GM23338 (cell line): ENCODE results near the gene FRRS1L. TPM values are rescaled to one million over a fixed set of nuclear protein-coding genes. Genes with fewer than 3 reads are reported as not detected.

Source experiments
- CREB1 ChIP-seq: fragments of 250-450 bp; sonication (Bioruptor Pico); IDR thresholded peaks from 2 replicates; pipeline ENCODE4 v1.5.0; 2020; ENCODE audit warnings: low read depth, mild to moderate bottlenecking, moderate library complexity
- EZH2phosphoT487 ChIP-seq: fragments of 200-600 bp; sonication (generic); IDR thresholded peaks from one replicate; pipeline ENCODE4 v1.8.1; 2018; ENCODE audit warnings: antibody characterized with exemption; ENCODE audit not compliant: unreplicated experiment
- NANOG ChIP-seq: IDR thresholded peaks from 2 replicates; pipeline ENCODE4 v1.6.1; 2016; ENCODE audit warnings: antibody characterized with exemption, borderline replicate concordance
- STAT1 ChIP-seq: IDR thresholded peaks from one replicate; pipeline ENCODE4 v1.6.1; 2016; ENCODE audit warnings: antibody characterized with exemption; ENCODE audit not compliant: unreplicated experiment
- ZNF331 ChIP-seq: fragments of 250-450 bp; sonication (Bioruptor Pico); IDR thresholded peaks from 2 replicates; pipeline ENCODE4 v1.5.0; 2020; ENCODE audit warnings: low read depth, mild to moderate bottlenecking, moderate library complexity
- polyA plus RNA-seq: library from polyadenylated mRNA; unstranded; fragments of >200 nt; fragmentation: Nextera tagmentation; extraction: Ambion mirVana; gene quantifications from 2 replicates; pipeline ENCODE4 v1.2.1, GENCODE V29; 2016
- total RNA-seq: library from RNA; depleted of rRNA; stranded (reverse); fragments of >200 nt; shearing (Covaris generic); gene quantifications from 2 replicates; pipeline ENCODE4 v1.2.3, GENCODE V29; 2014
- TF ChIP-seq, protein P1 (sequence below): fragments of 250-450 bp; sonication (Bioruptor Pico); IDR thresholded peaks from 2 replicates; pipeline ENCODE4 v1.5.0; 2020; ENCODE audit warnings: mild to moderate bottlenecking, moderate library complexity
- TF ChIP-seq, protein P2 (sequence below): IDR thresholded peaks from one replicate; pipeline ENCODE4 v1.6.1; 2018; ENCODE audit warnings: antibody characterized with exemption; ENCODE audit not compliant: unreplicated experiment

The FRRS1L gene
- total and polyA plus RNA-seq, 2 experiments from 2014 or later, result 0.37 to 1.1 TPM

DNA sequence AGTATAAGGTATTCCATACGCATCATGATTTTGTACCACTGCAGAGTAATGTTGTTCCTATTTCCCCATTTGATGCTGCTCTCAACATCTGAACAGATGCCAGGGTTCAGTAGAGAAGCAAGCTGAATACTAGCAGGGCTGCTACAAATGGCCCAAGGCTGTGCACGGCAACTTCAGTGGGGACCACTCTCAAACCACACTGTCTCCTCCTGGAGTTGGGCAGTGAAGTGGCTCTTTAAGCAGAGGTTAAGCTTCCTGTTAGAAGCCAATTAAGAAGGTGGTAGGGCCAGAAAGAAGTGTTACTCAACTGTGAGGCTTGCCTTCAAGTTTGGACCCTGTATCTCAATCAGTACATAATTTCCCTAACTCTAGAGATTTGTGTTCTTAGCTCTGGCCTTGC is 79.3 kb downstream of the FRRS1L start (continued):
- TF ChIP-seq, protein P1, sequence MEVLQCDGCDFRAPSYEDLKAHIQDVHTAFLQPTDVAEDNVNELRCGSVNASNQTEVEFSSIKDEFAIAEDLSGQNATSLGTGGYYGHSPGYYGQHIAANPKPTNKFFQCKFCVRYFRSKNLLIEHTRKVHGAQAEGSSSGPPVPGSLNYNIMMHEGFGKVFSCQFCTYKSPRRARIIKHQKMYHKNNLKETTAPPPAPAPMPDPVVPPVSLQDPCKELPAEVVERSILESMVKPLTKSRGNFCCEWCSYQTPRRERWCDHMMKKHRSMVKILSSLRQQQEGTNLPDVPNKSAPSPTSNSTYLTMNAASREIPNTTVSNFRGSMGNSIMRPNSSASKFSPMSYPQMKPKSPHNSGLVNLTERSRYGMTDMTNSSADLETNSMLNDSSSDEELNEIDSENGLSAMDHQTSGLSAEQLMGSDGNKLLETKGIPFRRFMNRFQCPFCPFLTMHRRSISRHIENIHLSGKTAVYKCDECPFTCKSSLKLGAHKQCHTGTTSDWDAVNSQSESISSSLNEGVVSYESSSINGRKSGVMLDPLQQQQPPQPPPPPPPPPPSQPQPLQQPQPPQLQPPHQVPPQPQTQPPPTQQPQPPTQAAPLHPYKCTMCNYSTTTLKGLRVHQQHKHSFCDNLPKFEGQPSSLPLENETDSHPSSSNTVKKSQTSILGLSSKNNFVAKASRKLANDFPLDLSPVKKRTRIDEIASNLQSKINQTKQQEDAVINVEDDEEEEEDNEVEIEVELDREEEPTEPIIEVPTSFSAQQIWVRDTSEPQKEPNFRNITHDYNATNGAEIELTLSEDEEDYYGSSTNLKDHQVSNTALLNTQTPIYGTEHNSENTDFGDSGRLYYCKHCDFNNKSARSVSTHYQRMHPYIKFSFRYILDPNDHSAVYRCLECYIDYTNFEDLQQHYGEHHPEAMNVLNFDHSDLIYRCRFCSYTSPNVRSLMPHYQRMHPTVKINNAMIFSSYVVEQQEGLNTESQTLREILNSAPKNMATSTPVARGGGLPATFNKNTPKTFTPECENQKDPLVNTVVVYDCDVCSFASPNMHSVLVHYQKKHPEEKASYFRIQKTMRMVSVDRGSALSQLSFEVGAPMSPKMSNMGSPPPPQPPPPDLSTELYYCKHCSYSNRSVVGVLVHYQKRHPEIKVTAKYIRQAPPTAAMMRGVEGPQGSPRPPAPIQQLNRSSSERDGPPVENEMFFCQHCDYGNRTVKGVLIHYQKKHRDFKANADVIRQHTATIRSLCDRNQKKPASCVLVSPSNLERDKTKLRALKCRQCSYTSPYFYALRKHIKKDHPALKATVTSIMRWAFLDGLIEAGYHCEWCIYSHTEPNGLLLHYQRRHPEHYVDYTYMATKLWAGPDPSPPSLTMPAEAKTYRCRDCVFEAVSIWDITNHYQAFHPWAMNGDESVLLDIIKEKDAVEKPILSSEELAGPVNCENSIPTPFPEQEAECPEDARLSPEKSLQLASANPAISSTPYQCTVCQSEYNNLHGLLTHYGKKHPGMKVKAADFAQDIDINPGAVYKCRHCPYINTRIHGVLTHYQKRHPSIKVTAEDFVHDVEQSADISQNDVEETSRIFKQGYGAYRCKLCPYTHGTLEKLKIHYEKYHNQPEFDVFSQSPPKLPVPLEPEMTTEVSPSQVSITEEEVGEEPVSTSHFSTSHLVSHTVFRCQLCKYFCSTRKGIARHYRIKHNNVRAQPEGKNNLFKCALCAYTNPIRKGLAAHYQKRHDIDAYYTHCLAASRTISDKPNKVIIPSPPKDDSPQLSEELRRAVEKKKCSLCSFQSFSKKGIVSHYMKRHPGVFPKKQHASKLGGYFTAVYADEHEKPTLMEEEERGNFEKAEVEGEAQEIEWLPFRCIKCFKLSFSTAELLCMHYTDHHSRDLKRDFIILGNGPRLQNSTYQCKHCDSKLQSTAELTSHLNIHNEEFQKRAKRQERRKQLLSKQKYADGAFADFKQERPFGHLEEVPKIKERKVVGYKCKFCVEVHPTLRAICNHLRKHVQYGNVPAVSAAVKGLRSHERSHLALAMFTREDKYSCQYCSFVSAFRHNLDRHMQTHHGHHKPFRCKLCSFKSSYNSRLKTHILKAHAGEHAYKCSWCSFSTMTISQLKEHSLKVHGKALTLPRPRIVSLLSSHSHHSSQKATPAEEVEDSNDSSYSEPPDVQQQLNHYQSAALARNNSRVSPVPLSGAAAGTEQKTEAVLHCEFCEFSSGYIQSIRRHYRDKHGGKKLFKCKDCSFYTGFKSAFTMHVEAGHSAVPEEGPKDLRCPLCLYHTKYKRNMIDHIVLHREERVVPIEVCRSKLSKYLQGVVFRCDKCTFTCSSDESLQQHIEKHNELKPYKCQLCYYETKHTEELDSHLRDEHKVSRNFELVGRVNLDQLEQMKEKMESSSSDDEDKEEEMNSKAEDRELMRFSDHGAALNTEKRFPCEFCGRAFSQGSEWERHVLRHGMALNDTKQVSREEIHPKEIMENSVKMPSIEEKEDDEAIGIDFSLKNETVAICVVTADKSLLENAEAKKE (CRISPR knock-in tag), result no peak
- TF ChIP-seq EZH2phosphoT487 (no peak), ZNF331 (CRISPR knock-in tag) (no peak), CREB1 (CRISPR knock-in tag) (no peak), STAT1 (no peak), NANOG (no peak)
- TF ChIP-seq, protein P2, sequence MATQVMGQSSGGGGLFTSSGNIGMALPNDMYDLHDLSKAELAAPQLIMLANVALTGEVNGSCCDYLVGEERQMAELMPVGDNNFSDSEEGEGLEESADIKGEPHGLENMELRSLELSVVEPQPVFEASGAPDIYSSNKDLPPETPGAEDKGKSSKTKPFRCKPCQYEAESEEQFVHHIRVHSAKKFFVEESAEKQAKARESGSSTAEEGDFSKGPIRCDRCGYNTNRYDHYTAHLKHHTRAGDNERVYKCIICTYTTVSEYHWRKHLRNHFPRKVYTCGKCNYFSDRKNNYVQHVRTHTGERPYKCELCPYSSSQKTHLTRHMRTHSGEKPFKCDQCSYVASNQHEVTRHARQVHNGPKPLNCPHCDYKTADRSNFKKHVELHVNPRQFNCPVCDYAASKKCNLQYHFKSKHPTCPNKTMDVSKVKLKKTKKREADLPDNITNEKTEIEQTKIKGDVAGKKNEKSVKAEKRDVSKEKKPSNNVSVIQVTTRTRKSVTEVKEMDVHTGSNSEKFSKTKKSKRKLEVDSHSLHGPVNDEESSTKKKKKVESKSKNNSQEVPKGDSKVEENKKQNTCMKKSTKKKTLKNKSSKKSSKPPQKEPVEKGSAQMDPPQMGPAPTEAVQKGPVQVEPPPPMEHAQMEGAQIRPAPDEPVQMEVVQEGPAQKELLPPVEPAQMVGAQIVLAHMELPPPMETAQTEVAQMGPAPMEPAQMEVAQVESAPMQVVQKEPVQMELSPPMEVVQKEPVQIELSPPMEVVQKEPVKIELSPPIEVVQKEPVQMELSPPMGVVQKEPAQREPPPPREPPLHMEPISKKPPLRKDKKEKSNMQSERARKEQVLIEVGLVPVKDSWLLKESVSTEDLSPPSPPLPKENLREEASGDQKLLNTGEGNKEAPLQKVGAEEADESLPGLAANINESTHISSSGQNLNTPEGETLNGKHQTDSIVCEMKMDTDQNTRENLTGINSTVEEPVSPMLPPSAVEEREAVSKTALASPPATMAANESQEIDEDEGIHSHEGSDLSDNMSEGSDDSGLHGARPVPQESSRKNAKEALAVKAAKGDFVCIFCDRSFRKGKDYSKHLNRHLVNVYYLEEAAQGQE, result no peak
